HG03196 (cell line): Measurements from ENCODE around the gene FAM222A.
"Not testable (repeated sequence)": the region's sequence is repeated elsewhere in the genome, so short reads cannot be mapped to it uniquely, and the experiment has no call there.

Source experiments
- ATAC-seq: cut with Tn5 transposase; IDR thresholded peaks from one replicate; pipeline ENCODE4 v1.9.1; 2021; ENCODE audit not compliant: unreplicated experiment

Gene FAM222A

GRCh38 chr12:109693653-109694600 is 19.7 kb upstream of the FAM222A start:
- ATAC-seq: no peak

- ATAC-seq: not testable (repeated sequence)
Measured at GRCh38 chr12:109694629-109695028, 19.0 kb upstream of the FAM222A start.

GRCh38 chr12:109695416-109695815 is 18.2 kb upstream of the FAM222A start:
- ATAC-seq: no peak

GRCh38 chr12:109695961-109696461 is 17.6 kb upstream of the FAM222A start:
- no peak for ATAC-seq

- no peak for ATAC-seq
Measured at GRCh38 chr12:109696485-109697269, 16.9 kb upstream of the FAM222A start.

GRCh38 chr12:109697270-109697553 is 16.4 kb upstream of the FAM222A start:
- no peak for ATAC-seq

GRCh38 chr12:109697877-109698468 is 15.7 kb upstream of the FAM222A start:
- ATAC-seq: no peak

GRCh38 chr12:109698820-109699219 is 14.8 kb upstream of the FAM222A start:
- no peak for ATAC-seq

- no peak for ATAC-seq
Measured at GRCh38 chr12:109701064-109701463, 12.6 kb upstream of the FAM222A start.

- no peak for ATAC-seq
Measured at GRCh38 chr12:109702111-109702841, 11.3 kb upstream of the FAM222A start.

GRCh38 chr12:109703684-109704083 is 9.9 kb upstream of the FAM222A start:
- no peak for ATAC-seq

- no peak for ATAC-seq
Measured at GRCh38 chr12:109704371-109705098, 9.1 kb upstream of the FAM222A start.

GRCh38 chr12:109705291-109705690 is 8.3 kb upstream of the FAM222A start:
- no peak for ATAC-seq

GRCh38 chr12:109706398-109706746 is 7.3 kb upstream of the FAM222A start:
- no peak for ATAC-seq

- ATAC-seq: no peak
Measured at GRCh38 chr12:109706747-109707469, 6.7 kb upstream of the FAM222A start.

- no peak for ATAC-seq
Measured at GRCh38 chr12:109707470-109707821, 6.2 kb upstream of the FAM222A start.

- ATAC-seq: no peak
Measured at GRCh38 chr12:109708939-109709338, 4.7 kb upstream of the FAM222A start.

- ATAC-seq: no peak
Measured at GRCh38 chr12:109709401-109709991, 4.1 kb upstream of the FAM222A start.

- ATAC-seq: no peak
Measured at GRCh38 chr12:109710205-109710746, 3.3 kb upstream of the FAM222A start.
